Omental fat pad (tissue), 4 donors: ENCODE data around the gene CLDN2. TPM values are rescaled to one million over a fixed set of nuclear protein-coding genes. Genes with fewer than 3 reads are reported as not detected.

Experiments
- ATAC-seq: fragments of 150-250 bp; one replicate; pipeline ENCODE4 v1.9.1; 2016; ENCODE audit warnings: mild to moderate bottlenecking, moderate library complexity; ENCODE audit not compliant: low FRiP score
- DNase-seq: peaks from one replicate; pipeline ENCODE4 v3.0.0-alpha.2; 2019; ENCODE audit warnings: low spot score
- CTCF ChIP-seq, 3 donors: fragments of 450-650 bp; IDR thresholded peaks; one replicate each; pipeline ENCODE4 v1.5.1; 2016 to 2017; ENCODE audit warnings: antibody characterized with exemption in 3 of 3, mild to moderate bottlenecking in 3 of 3, moderate library complexity in 2 of 3
- total RNA-seq, 4 donors: library from RNA; depleted of rRNA; stranded (reverse); fragments of >200 nt; gene quantifications; one replicate each; pipeline ENCODE4 v1.1.0, GENCODE V29; 2016

The CLDN2 gene
- total RNA-seq, 4 donors from 2014 or later, result 0.24 to 2.4 (median 0.30) TPM

GRCh38 chrX:106917830-106918500 is 2.2 kb upstream of the CLDN2 start:
- DNase-seq, result no peak
- TF ChIP-seq CTCF (IDR thresholded peaks at IDR 0.05), result no peak
- ATAC-seq, result no peak

GRCh38 chrX:106921637-106922036 is 1.4 kb downstream of the CLDN2 start:
- ATAC-seq (no peak), DNase-seq (no peak)
- TF ChIP-seq CTCF (IDR thresholded peaks at IDR 0.05), result no peak

GRCh38 chrX:106927023-106927422 is 6.8 kb downstream of the CLDN2 start:
- DNase-seq, result no peak
- no peak for TF ChIP-seq CTCF (IDR thresholded peaks at IDR 0.05)
- ATAC-seq, result no peak

- ATAC-seq, result no peak
- TF ChIP-seq CTCF (IDR thresholded peaks at IDR 0.05), result no peak
- DNase-seq, result no peak
Observed at GRCh38 chrX:106927700-106928099, 7.5 kb downstream of the CLDN2 start.

GRCh38 chrX:106928227-106928626 is 8.0 kb downstream of the CLDN2 start:
- no peak for ATAC-seq
- DNase-seq, result no peak
- TF ChIP-seq CTCF (IDR thresholded peaks at IDR 0.05), result no peak

GRCh38 chrX:106931831-106932491 is 11.8 kb downstream of the CLDN2 start:
- no peak for ATAC-seq
- TF ChIP-seq CTCF (IDR thresholded peaks at IDR 0.05), result no peak
- no peak for DNase-seq

GRCh38 chrX:106932492-106932923 is 12.3 kb downstream of the CLDN2 start:
- DNase-seq (no peak), ATAC-seq (peak; percentile 37)
- TF ChIP-seq CTCF (IDR thresholded peaks at IDR 0.05), result no peak
